Ishikawa (cell line): ENCODE measurements around the gene PDCD1.

ENCODE experiments used
- CEBPB ChIP-seq: IDR thresholded peaks from 2 replicates; pipeline ENCODE4 v1.6.1; 2012
- CREB1 ChIP-seq: IDR thresholded peaks from 2 replicates; pipeline ENCODE4 v1.6.1; 2012; ENCODE audit warnings: low read depth
- EGR1 ChIP-seq: IDR thresholded peaks from 2 replicates; pipeline ENCODE4 v1.6.1; 2012
- EP300 ChIP-seq: IDR thresholded peaks from 2 replicates; pipeline ENCODE4 v1.6.1; 2012; ENCODE audit warnings: borderline replicate concordance
- FOXM1 ChIP-seq: IDR thresholded peaks from 2 replicates; pipeline ENCODE4 v1.6.1; 2012; ENCODE audit warnings: low read depth, borderline replicate concordance
- MAX ChIP-seq: IDR thresholded peaks from 2 replicates; pipeline ENCODE4 v1.6.1; 2012
- NFIC ChIP-seq: IDR thresholded peaks from 2 replicates; pipeline ENCODE4 v1.6.1; 2012
- RAD21 ChIP-seq: IDR thresholded peaks from 2 replicates; pipeline ENCODE4 v1.6.1; 2012; ENCODE audit warnings: low read depth
- REST ChIP-seq: IDR thresholded peaks from 2 replicates; pipeline ENCODE4 v1.6.1; 2012; ENCODE audit warnings: low read depth, mild to moderate bottlenecking
- TAF1 ChIP-seq: IDR thresholded peaks from 2 replicates; pipeline ENCODE4 v1.6.1; 2012; ENCODE audit warnings: low read depth, mild to moderate bottlenecking
- TCF12 ChIP-seq: IDR thresholded peaks from 2 replicates; pipeline ENCODE4 v1.6.1; 2012; ENCODE audit warnings: low read depth
- TEAD4 ChIP-seq: IDR thresholded peaks from 2 replicates; pipeline ENCODE4 v1.6.1; 2012
- USF1 ChIP-seq: IDR thresholded peaks from 2 replicates; pipeline ENCODE4 v1.6.1; 2012
- YY1 ChIP-seq: IDR thresholded peaks from 2 replicates; pipeline ENCODE4 v1.6.1; 2012; ENCODE audit warnings: low read depth
- ZBTB7A ChIP-seq: IDR thresholded peaks from 2 replicates; pipeline ENCODE4 v1.6.1; 2012; ENCODE audit warnings: low read depth

Gene PDCD1

GRCh38 chr2:241857572-241858121 lies 1.0 kb downstream of the PDCD1 start:
- no peak for TF ChIP-seq FOXM1
- no peak for TF ChIP-seq TEAD4

- TF ChIP-seq USF1 (no peak), YY1 (no peak)
These were observed 1.6 kb downstream of the PDCD1 start for GRCh38 chr2:241857041-241857541.

GRCh38 chr2:241855888-241856422 lies 2.7 kb downstream of the PDCD1 start:
- no peak for TF ChIP-seq EP300
- TF ChIP-seq TAF1 = no peak
- TF ChIP-seq MAX = no peak
- no peak for TF ChIP-seq ZBTB7A
- TF ChIP-seq EGR1 = no peak
- no peak for TF ChIP-seq USF1
- TF ChIP-seq TEAD4 = no peak
- TF ChIP-seq CEBPB = no peak
- TF ChIP-seq TCF12 = no peak
- TF ChIP-seq RAD21 = no peak
- no peak for TF ChIP-seq NFIC
- TF ChIP-seq CREB1 = no peak
- no peak for TF ChIP-seq FOXM1
- TF ChIP-seq REST = no peak
- no peak for TF ChIP-seq YY1

- TF ChIP-seq EP300 (no peak), YY1 (no peak), TCF12 (no peak), FOXM1 (no peak), ZBTB7A (no peak), CEBPB (no peak), REST (no peak), RAD21 (no peak)
These were observed 3.3 kb downstream of the PDCD1 start for GRCh38 chr2:241855245-241855887.

GRCh38 chr2:241854342-241855244 lies 4.1 kb downstream of the PDCD1 start:
- TF ChIP-seq YY1 (no peak), ZBTB7A (peak; percentile 63; the same call in 1 of the 2 replicates)

- TF ChIP-seq USF1 = no peak
- no peak for TF ChIP-seq EP300
- no peak for TF ChIP-seq FOXM1
- TF ChIP-seq CREB1 = no peak
- TF ChIP-seq MAX = no peak
These were observed 4.9 kb downstream of the PDCD1 start for GRCh38 chr2:241853651-241854341.
